ENCODE data around the gene LDB3.

DNA sequence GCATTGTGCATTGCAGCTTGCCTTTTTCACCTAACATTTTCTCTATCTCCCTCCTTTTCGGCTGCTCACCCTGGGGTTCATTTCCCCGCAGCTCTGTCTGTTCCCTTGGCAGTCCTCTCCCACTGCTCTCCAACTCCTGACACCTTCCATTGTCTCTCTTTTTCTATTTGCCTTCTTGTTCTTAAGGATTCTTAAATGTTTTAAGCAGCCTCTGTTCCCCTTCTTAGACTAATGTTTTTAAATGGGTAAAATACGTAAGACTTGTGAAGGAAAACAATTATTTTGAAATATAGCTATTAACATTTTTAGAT lies 107.5 kb downstream of the LDB3 start:
- TF ChIP-seq CTCF (conservative IDR thresholded peaks at IDR 0.05 in 1 of 2, IDR thresholded peaks at IDR 0.05 in 1 of 2; ENCODE audit: low read depth in 1 of 2, low read length in 2 of 2) (no peak), EZH2 (IDR thresholded peaks at IDR 0.05; ENCODE audit: low read length, missing control alignments) (no peak)

Data from fibroblast of lung (primary cell).